DOHH2 (cell line): Measurements from ENCODE around the gene NECAP2.

Source experiments
- H3F3A ChIP-seq: fragments of 200-600 bp; sonication (generic), shearing (Covaris generic); 2 replicates; pipeline ENCODE4 v1.6.0; 2016; ENCODE audit warnings: antibody characterized with exemption, mild to moderate bottlenecking; ENCODE audit not compliant: control insufficient read depth, insufficient read depth
- H3K27ac ChIP-seq: fragments of 200-600 bp; sonication (generic); 2 replicates; pipeline ENCODE4 v1.5.1; 2014; ENCODE audit warnings: low read depth, mild to moderate bottlenecking, low read length, moderate library complexity
- H3K27me3 ChIP-seq: fragments of 200-600 bp; sonication (generic); 2 replicates; pipeline ENCODE4 v1.6.1; 2014; ENCODE audit warnings: mild to moderate bottlenecking, low read length, mixed read lengths; ENCODE audit not compliant: control insufficient read depth
- H3K36me3 ChIP-seq: fragments of 200-600 bp; sonication (generic); 2 replicates; pipeline ENCODE4 v1.6.1; 2014; ENCODE audit warnings: mild to moderate bottlenecking, low read length, moderate library complexity, mixed read lengths; ENCODE audit not compliant: control insufficient read depth
- H3K4me1 ChIP-seq: fragments of 200-600 bp; sonication (generic); 2 replicates; pipeline ENCODE4 v1.6.1; 2014; ENCODE audit warnings: mild to moderate bottlenecking, low read length, mixed read lengths; ENCODE audit not compliant: control insufficient read depth
- H3K4me2 ChIP-seq: fragments of 200-600 bp; sonication (generic); 2 replicates; pipeline ENCODE4 v1.6.0; 2014; ENCODE audit warnings: mild to moderate bottlenecking, low read length, moderate library complexity
- H3K4me3 ChIP-seq: fragments of 200-600 bp; sonication (generic); 2 replicates; pipeline ENCODE4 v1.5.1; 2014; ENCODE audit warnings: mild to moderate bottlenecking, low read length, mixed read lengths
- H3K79me2 ChIP-seq: fragments of 200-600 bp; sonication (generic); 2 replicates; pipeline ENCODE4 v1.6.1; 2014; ENCODE audit warnings: mild to moderate bottlenecking, low read length, mixed read lengths; ENCODE audit not compliant: control insufficient read depth
- H3K9me2 ChIP-seq: fragments of 200-600 bp; sonication (generic); replicated peaks from 2 replicates; pipeline ENCODE4 v1.6.1; 2014; ENCODE audit warnings: mild to moderate bottlenecking, low read length, mixed read lengths; ENCODE audit not compliant: control insufficient read depth
- H3K9me3 ChIP-seq: fragments of 200-600 bp; sonication (generic); 2 replicates; pipeline ENCODE4 v1.6.1; 2014; ENCODE audit warnings: antibody characterized with exemption, low read length, mixed read lengths; ENCODE audit not compliant: control insufficient read depth, insufficient read depth
- H4K20me1 ChIP-seq: fragments of 200-600 bp; sonication (generic); 2 replicates; pipeline ENCODE4 v1.6.0; 2014; ENCODE audit warnings: low read depth, mild to moderate bottlenecking, antibody characterized with exemption, low read length, moderate library complexity; ENCODE audit not compliant: control insufficient read depth, insufficient read depth
- CTCF ChIP-seq: fragments of 200-600 bp; sonication (generic); IDR thresholded peaks from one replicate; pipeline ENCODE4 v1.5.1; 2014; ENCODE audit warnings: antibody characterized with exemption, mild to moderate bottlenecking, low read depth, low read length; ENCODE audit not compliant: poor library complexity, severe bottlenecking
- EZH2phosphoT487 ChIP-seq: fragments of 200-600 bp; sonication (generic); IDR thresholded peaks from 2 replicates; pipeline ENCODE4 v1.6.1; 2017; ENCODE audit warnings: borderline replicate concordance, mild to moderate bottlenecking, antibody characterized with exemption, low read length, moderate library complexity, mixed read lengths

The NECAP2 gene

GRCh38 chr1:16410803-16411202 lies 29.7 kb upstream of the NECAP2 start:
- H3K9me2 ChIP-seq: no peaks in the 10 kb centered on the region
- no peaks in the 10 kb centered on the region for H3K36me3 ChIP-seq
- no peak overlapping the region for H3K27ac ChIP-seq
- no peak for TF ChIP-seq CTCF
- no peak for TF ChIP-seq EZH2phosphoT487
- no peaks in the 10 kb centered on the region for H3F3A ChIP-seq
- no peaks in the 10 kb centered on the region for H3K79me2 ChIP-seq
- H3K9me3 ChIP-seq: no peaks in the 10 kb centered on the region
- no peaks in the 10 kb centered on the region for H3K27me3 ChIP-seq
- no peaks in the 10 kb centered on the region for H4K20me1 ChIP-seq
- no peak overlapping the region for H3K4me2 ChIP-seq
- H3K4me1 ChIP-seq: peaks cover 11% of the 10 kb centered on the region
- no peak overlapping the region for H3K4me3 ChIP-seq

- H3K27me3 ChIP-seq: no peaks in the 10 kb centered on the region
- no peaks in the 10 kb centered on the region for H3K9me3 ChIP-seq
- H3K79me2 ChIP-seq: no peaks in the 10 kb centered on the region
- H3K9me2 ChIP-seq: no peaks in the 10 kb centered on the region
- H3K4me1 ChIP-seq: peaks cover 10% of the 10 kb centered on the region
- no peak for TF ChIP-seq CTCF
- no peak for TF ChIP-seq EZH2phosphoT487
- H3K27ac ChIP-seq: no peak overlapping the region
- H4K20me1 ChIP-seq: no peaks in the 10 kb centered on the region
- H3K4me3 ChIP-seq: no peak overlapping the region
- H3K4me2 ChIP-seq: no peak overlapping the region
- H3F3A ChIP-seq: no peaks in the 10 kb centered on the region
- H3K36me3 ChIP-seq: no peaks in the 10 kb centered on the region
These were observed 27.3 kb upstream of the NECAP2 start for GRCh38 chr1:16413191-16413590.

GRCh38 chr1:16418823-16419425 lies 21.6 kb upstream of the NECAP2 start:
- Histone ChIP-seq H3K9me3 (no peaks in the 10 kb centered on the region), H3K79me2 (no peaks in the 10 kb centered on the region), H3K4me1 (peaks cover 11% of the 10 kb centered on the region), H3K27me3 (peaks cover 8% of the 10 kb centered on the region), H3K27ac (no peak overlapping the region), H3K4me2 (no peak overlapping the region), H3F3A (no peaks in the 10 kb centered on the region), H4K20me1 (no peaks in the 10 kb centered on the region), H3K9me2 (no peaks in the 10 kb centered on the region), H3K4me3 (no peak overlapping the region), H3K36me3 (no peaks in the 10 kb centered on the region)
- TF ChIP-seq CTCF: no peak
- no peak for TF ChIP-seq EZH2phosphoT487
